GM12878 (cell line): ENCODE measurements around the gene ILF2. TPM values are rescaled to one million over a fixed set of nuclear protein-coding genes. Genes with fewer than 3 reads are reported as not detected.

ENCODE experiments used
- ATAC-seq: fragments of 200-7000 bp; cut with Tn5 transposase; 3 replicates; pipeline ENCODE4 v1.9.1; 2020; ENCODE audit warnings: mild to moderate bottlenecking, moderate library complexity
- BruUV-seq: library from RNA; stranded (reverse); fragments of 400-500 nt; replicated peaks from 2 replicates; lab custom pipeline; 2021; lab: Mats Ljungman, UMichigan
- CTCF ChIA-PET: fragments of 300-600 bp; sonication (Branson Sonifier 250); formaldehyde crosslinking; extraction: SDS; loops from one replicate; lab custom pipeline; 2021; ENCODE audit warnings: inconsistent platforms; lab: Yijun Ruan, JAX
- POLR2A ChIA-PET: fragments of 350-600 bp; formaldehyde crosslinking; extraction: SDS; loops from one replicate; lab custom pipeline; 2021; ENCODE audit warnings: inconsistent platforms; lab: Charles Lee
- RAD21 ChIA-PET: fragments of 300-600 bp; sonication (Branson Sonifier 250); formaldehyde crosslinking; loops from one replicate; lab custom pipeline; 2023; ENCODE audit warnings: antibody characterized with exemption; ENCODE audit not compliant: unreplicated experiment; lab: Charles Lee
- SMC1A ChIA-PET: fragments of 300-600 bp; sonication (Branson Sonifier 250); formaldehyde crosslinking; loops from one replicate; lab custom pipeline; 2023; ENCODE audit not compliant: unreplicated experiment, uncharacterized antibody; lab: Charles Lee
- DNase-seq: peaks from one replicate; pipeline ENCODE4 v3.0.0-alpha.2; 2011; ENCODE audit warnings: low read depth, low spot score
- FAIRE-seq: peaks from 3 replicates; lab custom pipeline; 2011; peaks lifted over from hg19 to GRCh38; lab: Jason Lieb, UNC
- H2AFZ ChIP-seq: 2 replicates; pipeline ENCODE4 v1.6.0; 2011; ENCODE audit warnings: low read depth, low read length, control low read depth; ENCODE audit not compliant: control insufficient read depth
- H3K27ac ChIP-seq: 2 replicates; pipeline ENCODE4 v1.5.1; 2011; ENCODE audit warnings: control low read depth; ENCODE audit not compliant: control insufficient read depth, insufficient read depth
- H3K27me3 ChIP-seq, 2 experiments: replicated peaks in 1 of 2; 2 replicates each; pipeline versions ENCODE4 v1.6.0 to v1.6.1; 2011; ENCODE audit warnings: low read length in 1 of 2; ENCODE audit not compliant: control insufficient read depth in 2 of 2, insufficient read depth in 2 of 2
- H3K36me3 ChIP-seq, 2 experiments: 2 replicates each; pipeline ENCODE4 v1.5.1; 2011; ENCODE audit warnings: low read length in 1 of 2; ENCODE audit not compliant: control insufficient read depth in 2 of 2, insufficient read depth in 2 of 2
- H3K4me1 ChIP-seq: 2 replicates; pipeline ENCODE4 v1.6.1; 2011; ENCODE audit warnings: mild to moderate bottlenecking, low read length, moderate library complexity, mixed read lengths; ENCODE audit not compliant: control insufficient read depth, insufficient read depth
- H3K4me2 ChIP-seq: 2 replicates; pipeline ENCODE4 v1.6.0; 2011; ENCODE audit warnings: control low read depth; ENCODE audit not compliant: control insufficient read depth, insufficient read depth
- H3K4me3 ChIP-seq: fragments of 200-600 bp; sonication (generic); 2 replicates; pipeline ENCODE4 v1.5.1; 2016
- H3K79me2 ChIP-seq: 2 replicates; pipeline ENCODE4 v1.6.0; 2011; ENCODE audit warnings: low read length; ENCODE audit not compliant: control insufficient read depth, insufficient read depth
- H3K9ac ChIP-seq: 2 replicates; pipeline ENCODE4 v1.8.0; 2011; ENCODE audit warnings: low read length, control low read depth, mixed read lengths; ENCODE audit not compliant: control insufficient read depth, insufficient read depth
- H3K9me3 ChIP-seq: replicated peaks from 3 replicates; pipeline ENCODE4 v1.5.1; 2011; ENCODE audit warnings: mild to moderate bottlenecking, low read length; ENCODE audit not compliant: control insufficient read depth, insufficient read depth
- H4K20me1 ChIP-seq: 2 replicates; pipeline ENCODE4 v1.6.0; 2011; ENCODE audit not compliant: control insufficient read depth, insufficient read depth
- ATF2 ChIP-seq: IDR thresholded peaks from 2 replicates; pipeline ENCODE4 v1.6.1; 2012; ENCODE audit warnings: low read length, inconsistent platforms
- ATF7 ChIP-seq: fragments of 450-650 bp; IDR thresholded peaks from 2 replicates; pipeline ENCODE4 v1.6.1; 2016; ENCODE audit warnings: low read depth, mild to moderate bottlenecking
- CBX3 ChIP-seq: fragments of 200-600 bp; sonication (generic); IDR thresholded peaks from 2 replicates; pipeline ENCODE4 v1.6.1; 2016; ENCODE audit warnings: low read depth, borderline replicate concordance
- ELK1 ChIP-seq: IDR thresholded peaks from 2 replicates; pipeline ENCODE4 v1.6.1; 2012; ENCODE audit warnings: low read depth, low read length, improper control_type of control experiment
- GABPA ChIP-seq: IDR thresholded peaks from 2 replicates; pipeline ENCODE4 v1.6.1; 2014; ENCODE audit warnings: antibody characterized with exemption, low read depth, mild to moderate bottlenecking, inconsistent platforms
- GATAD2B ChIP-seq: fragments of 450-650 bp; conservative IDR thresholded peaks from 2 replicates; pipeline ENCODE4 v1.6.1; 2017; ENCODE audit warnings: low read depth, mild to moderate bottlenecking, moderate library complexity
- MXI1 ChIP-seq: fragments of 150-350 bp; IDR thresholded peaks from 2 replicates; pipeline ENCODE4 v1.6.1; 2011; ENCODE audit warnings: low read depth, mild to moderate bottlenecking, inconsistent platforms, low read length, improper control_type of control experiment
- MYB ChIP-seq: fragments of 150-350 bp; IDR thresholded peaks from 2 replicates; pipeline ENCODE4 v1.6.1; 2014; ENCODE audit warnings: mild to moderate bottlenecking, low read depth, low read length, borderline replicate concordance
- PAX8 ChIP-seq: fragments of 450-650 bp; IDR thresholded peaks from 2 replicates; pipeline ENCODE4 v1.6.1; 2017; ENCODE audit warnings: mild to moderate bottlenecking, moderate library complexity
- POLR2AphosphoS2 ChIP-seq: IDR thresholded peaks from 2 replicates; pipeline ENCODE4 v1.6.1; 2011; ENCODE audit warnings: low read depth, mild to moderate bottlenecking, low read length, improper control_type of control experiment, moderate library complexity
- RAD21 ChIP-seq: IDR thresholded peaks from 2 replicates; pipeline ENCODE4 v1.6.1; 2011; ENCODE audit warnings: mild to moderate bottlenecking, low read depth, low read length, moderate library complexity; ENCODE audit not compliant: insufficient read depth
- RBBP5 ChIP-seq: fragments of 200-600 bp; sonication (generic); conservative IDR thresholded peaks from 2 replicates; pipeline ENCODE4 v1.6.1; 2016
- RCOR1 ChIP-seq: conservative IDR thresholded peaks from 2 replicates; pipeline ENCODE4 v1.6.1; 2012; ENCODE audit warnings: low read depth, low read length, improper control_type of control experiment
- RUNX3 ChIP-seq: IDR thresholded peaks from 2 replicates; pipeline ENCODE4 v1.6.1; 2012; ENCODE audit warnings: low read length, inconsistent platforms
- SMAD5 ChIP-seq: IDR thresholded peaks from 2 replicates; pipeline ENCODE4 v1.6.1; 2016; ENCODE audit warnings: antibody characterized with exemption, low read depth
- SP1 ChIP-seq: IDR thresholded peaks from one replicate; pipeline ENCODE4 v1.6.1; 2011; ENCODE audit warnings: low read depth, low read length
- SUZ12 ChIP-seq: fragments of 200-600 bp; sonication (generic); IDR thresholded peaks from one replicate; pipeline ENCODE4 v1.6.1; 2018; ENCODE audit warnings: antibody characterized with exemption, mild to moderate bottlenecking; ENCODE audit not compliant: unreplicated experiment
- ZNF274 ChIP-seq: IDR thresholded peaks from one replicate; pipeline ENCODE4 v1.8.0; 2011; ENCODE audit not compliant: insufficient read length, insufficient read depth
- WGBS: methylation state at CpG from one replicate; pipeline ENCODE4 v1.1.6; 2016; ENCODE audit warnings: low lambda C conversion rate; ENCODE audit not compliant: insufficient replicate concordance, insufficient coverage; ENCODE audit errors: missing lambda C conversion rate; 5-methylcytosine and 5-hydroxymethylcytosine counted together
- in situ Hi-C: fragments of 300-500 bp; cut with MboI; formaldehyde crosslinking; loops from 9 replicates; pipeline ENCODE4 v1.14.3; 2018; ENCODE audit warnings: mixed read lengths
- intact Hi-C: fragments of 100-400 bp; cut with micrococcal nuclease; formaldehyde crosslinking; loops from one replicate; pipeline ENCODE4 v1.14.2; 2022; ENCODE audit not compliant: unreplicated experiment
- polyA plus RNA-seq, 11 experiments: library from polyadenylated mRNA; depleted of rRNA in 4 of 11; unstranded in 6 of 11; stranded (reverse) in 5 of 11; fragments of >200 nt; fragmentation: Nextera tagmentation in 4 of 11; fragmentation: Illumina TruSeq in 1 of 11; extraction: Ambion mirVana in 4 of 11; extraction: Trizol in 1 of 11; gene quantifications; 1 replicate in 1 of 11; 2 replicates in 10 of 11; pipeline versions ENCODE4 v1.2.1 to v1.2.3, GENCODE V29; 2011 to 2016; ENCODE audit warnings: inconsistent platforms in 2 of 11, missing spikeins in 2 of 11, low read depth in 1 of 11
- total RNA-seq, 4 experiments: library from RNA; depleted of rRNA in 3 of 4; stranded (reverse); fragments of >200 nt in 3 of 4; fragmentation: Illumina TruSeq in 1 of 4; extraction: Trizol in 1 of 4; gene quantifications; 2 replicates each; pipeline versions ENCODE4 v1.2.1 to v1.2.3, GENCODE V29; 2013 to 2021

ILF2 gene
- total and polyA plus RNA-seq, 10 of the 15 experiments (the other 5 are each of a cell fraction or from before 2014, with no cell fraction given) = 261 to 520 (median 449) TPM

GRCh38 chr1:153629343-153629665 lies 41.5 kb downstream of the ILF2 start:
- no peak overlapping the region for H3K4me3 ChIP-seq
- intact Hi-C loops = no loop called here
- no TSS peak for BruUV-seq
- POLR2A ChIA-PET = interaction anchor here (0.6 to 0.8 kb wide), 2 partner anchors 15 to 300 kb away, joined by 3 to 5 read pairs; no protein-coding TSS in a partner anchor
- FAIRE-seq (no peak), ATAC-seq (no peak), DNase-seq (no peak)
- TF ChIP-seq GATAD2B (no peak), CBX3 (no peak), MXI1 (no peak), GABPA (no peak), RCOR1 (no peak), ATF2 (no peak), RUNX3 (no peak), RBBP5 (no peak), MYB (no peak), PAX8 (no peak), SMAD5 (no peak), ZNF274 (no peak), ATF7 (no peak), SP1 (no peak), SUZ12 (no peak), ELK1 (no peak), RAD21 (no peak), POLR2AphosphoS2 (no peak)
- no peak overlapping the region for H3K9ac ChIP-seq
- H3K4me2 ChIP-seq = no peak overlapping the region
- H3K27me3 ChIP-seq = no peaks in the 10 kb centered on the region
- no peak overlapping the region for H3K27ac ChIP-seq
- in situ Hi-C loops = no loop called here
- CTCF ChIA-PET = interaction anchor here (0.6 to 5.2 kb wide), 6 partner anchors 13 to 317 kb away, joined by 3 to 66 read pairs (median 14); partner anchors contain the start of genes S100A14 and S100A16
- RAD21 ChIA-PET = interaction anchor here (3.7 kb wide), 1 partner anchor 57 kb away, joined by 25 read pairs; no protein-coding TSS in a partner anchor
- peaks cover 3% of the 10 kb centered on the region for H3K79me2 ChIP-seq
- SMC1A ChIA-PET = interaction anchor here (1.7 to 4.9 kb wide), 5 partner anchors 11 to 57 kb away, joined by 5 to 31 read pairs (median 8); partner anchors contain the start of genes ILF2 and S100A14
- WGBS = 55% methylated on average over 5 of the region's 5 CpGs
- no peaks in the 10 kb centered on the region for H4K20me1 ChIP-seq
- peaks cover 14% of the 10 kb centered on the region for H3K4me1 ChIP-seq
- H3K36me3 ChIP-seq = no peaks in the 10 kb centered on the region
- no peaks in the 10 kb centered on the region for H3K9me3 ChIP-seq
- H2AFZ ChIP-seq = no peak overlapping the region
